ENCODE measurements around the gene IL17RD.

- TF ChIP-seq GATA2 (CRISPR knock-in tag; IDR thresholded peaks at IDR 0.05) (no peak), CTCF (IDR thresholded peaks at IDR 0.05) (no peak), RAD21 (IDR thresholded peaks at IDR 0.05; ENCODE audit: low read length) (no peak), POLR2AphosphoS5 (IDR thresholded peaks at IDR 0.05; ENCODE audit: low read depth, low read length) (no peak), SIN3A (IDR thresholded peaks at IDR 0.05; ENCODE audit: borderline replicate concordance, low read depth, low read length) (no peak), YY1 (IDR thresholded peaks at IDR 0.05; ENCODE audit: low read depth) (no peak)
- TF ChIP-seq, protein P1, sequence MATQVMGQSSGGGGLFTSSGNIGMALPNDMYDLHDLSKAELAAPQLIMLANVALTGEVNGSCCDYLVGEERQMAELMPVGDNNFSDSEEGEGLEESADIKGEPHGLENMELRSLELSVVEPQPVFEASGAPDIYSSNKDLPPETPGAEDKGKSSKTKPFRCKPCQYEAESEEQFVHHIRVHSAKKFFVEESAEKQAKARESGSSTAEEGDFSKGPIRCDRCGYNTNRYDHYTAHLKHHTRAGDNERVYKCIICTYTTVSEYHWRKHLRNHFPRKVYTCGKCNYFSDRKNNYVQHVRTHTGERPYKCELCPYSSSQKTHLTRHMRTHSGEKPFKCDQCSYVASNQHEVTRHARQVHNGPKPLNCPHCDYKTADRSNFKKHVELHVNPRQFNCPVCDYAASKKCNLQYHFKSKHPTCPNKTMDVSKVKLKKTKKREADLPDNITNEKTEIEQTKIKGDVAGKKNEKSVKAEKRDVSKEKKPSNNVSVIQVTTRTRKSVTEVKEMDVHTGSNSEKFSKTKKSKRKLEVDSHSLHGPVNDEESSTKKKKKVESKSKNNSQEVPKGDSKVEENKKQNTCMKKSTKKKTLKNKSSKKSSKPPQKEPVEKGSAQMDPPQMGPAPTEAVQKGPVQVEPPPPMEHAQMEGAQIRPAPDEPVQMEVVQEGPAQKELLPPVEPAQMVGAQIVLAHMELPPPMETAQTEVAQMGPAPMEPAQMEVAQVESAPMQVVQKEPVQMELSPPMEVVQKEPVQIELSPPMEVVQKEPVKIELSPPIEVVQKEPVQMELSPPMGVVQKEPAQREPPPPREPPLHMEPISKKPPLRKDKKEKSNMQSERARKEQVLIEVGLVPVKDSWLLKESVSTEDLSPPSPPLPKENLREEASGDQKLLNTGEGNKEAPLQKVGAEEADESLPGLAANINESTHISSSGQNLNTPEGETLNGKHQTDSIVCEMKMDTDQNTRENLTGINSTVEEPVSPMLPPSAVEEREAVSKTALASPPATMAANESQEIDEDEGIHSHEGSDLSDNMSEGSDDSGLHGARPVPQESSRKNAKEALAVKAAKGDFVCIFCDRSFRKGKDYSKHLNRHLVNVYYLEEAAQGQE (IDR thresholded peaks at IDR 0.05; ENCODE audit: low read depth, low read length), result no peak
These were observed 48.7 kb downstream of the IL17RD start for GRCh38 chr3:57116501-57116900.

Measured in SK-N-SH (cell line).